ENCODE data around the gene MACF1. TPM values are rescaled to one million over a fixed set of nuclear protein-coding genes. Genes with fewer than 3 reads are reported as not detected.

The MACF1 gene
- total RNA-seq, 1 donor from 2014 or later, result 222 TPM

GRCh38 chr1:39397487-39397886 lies 193.0 kb downstream of the MACF1 start:
- DNase-seq (ENCODE audit: low spot score), result no peak
- no peak overlapping the region for H3K27ac Mint-ChIP-seq
- H4K20me1 ChIP-seq (ENCODE audit: low read depth), result peaks cover 58% of the 10 kb centered on the region
- H3K27ac ChIP-seq, result no peak overlapping the region
- H3K27me3 ChIP-seq, result no peaks in the 10 kb centered on the region
- H2AFZ ChIP-seq (replicated peaks), result no peak overlapping the region
- H3K79me2 ChIP-seq (ENCODE audit: low read depth), result peaks cover 61% of the 10 kb centered on the region
- H3K4me1 ChIP-seq, result peaks cover 28% of the 10 kb centered on the region
- H3K9me3 Mint-ChIP-seq, result no peaks in the 10 kb centered on the region
- no peak overlapping the region for H3K4me2 ChIP-seq
- H3K4me1 Mint-ChIP-seq, result peaks cover 64% of the 10 kb centered on the region
- peaks cover 3% of the 10 kb centered on the region for H3K36me3 Mint-ChIP-seq
- peaks cover 2% of the 10 kb centered on the region for H3K27me3 Mint-ChIP-seq (ENCODE audit: insufficient read depth, low read depth)
- no peaks in the 10 kb centered on the region for H3F3A ChIP-seq (ENCODE audit: low read depth)
- no peak overlapping the region for H3K4me3 ChIP-seq
- H3K4me3 Mint-ChIP-seq, result peak overlapping the region; percentile 18
- H3K36me3 ChIP-seq, result no peaks in the 10 kb centered on the region
- no peaks in the 10 kb centered on the region for H3K9me3 ChIP-seq (ENCODE audit: low read depth)
- H3K9ac ChIP-seq, result no peak overlapping the region
- TF ChIP-seq EZH2 (IDR thresholded peaks at IDR 0.05) (no peak), EZH2phosphoT487 (IDR thresholded peaks at IDR 0.05) (no peak)
- TF ChIP-seq, protein P1, sequence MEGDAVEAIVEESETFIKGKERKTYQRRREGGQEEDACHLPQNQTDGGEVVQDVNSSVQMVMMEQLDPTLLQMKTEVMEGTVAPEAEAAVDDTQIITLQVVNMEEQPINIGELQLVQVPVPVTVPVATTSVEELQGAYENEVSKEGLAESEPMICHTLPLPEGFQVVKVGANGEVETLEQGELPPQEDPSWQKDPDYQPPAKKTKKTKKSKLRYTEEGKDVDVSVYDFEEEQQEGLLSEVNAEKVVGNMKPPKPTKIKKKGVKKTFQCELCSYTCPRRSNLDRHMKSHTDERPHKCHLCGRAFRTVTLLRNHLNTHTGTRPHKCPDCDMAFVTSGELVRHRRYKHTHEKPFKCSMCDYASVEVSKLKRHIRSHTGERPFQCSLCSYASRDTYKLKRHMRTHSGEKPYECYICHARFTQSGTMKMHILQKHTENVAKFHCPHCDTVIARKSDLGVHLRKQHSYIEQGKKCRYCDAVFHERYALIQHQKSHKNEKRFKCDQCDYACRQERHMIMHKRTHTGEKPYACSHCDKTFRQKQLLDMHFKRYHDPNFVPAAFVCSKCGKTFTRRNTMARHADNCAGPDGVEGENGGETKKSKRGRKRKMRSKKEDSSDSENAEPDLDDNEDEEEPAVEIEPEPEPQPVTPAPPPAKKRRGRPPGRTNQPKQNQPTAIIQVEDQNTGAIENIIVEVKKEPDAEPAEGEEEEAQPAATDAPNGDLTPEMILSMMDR (IDR thresholded peaks at IDR 0.05), result no peak

DNA sequence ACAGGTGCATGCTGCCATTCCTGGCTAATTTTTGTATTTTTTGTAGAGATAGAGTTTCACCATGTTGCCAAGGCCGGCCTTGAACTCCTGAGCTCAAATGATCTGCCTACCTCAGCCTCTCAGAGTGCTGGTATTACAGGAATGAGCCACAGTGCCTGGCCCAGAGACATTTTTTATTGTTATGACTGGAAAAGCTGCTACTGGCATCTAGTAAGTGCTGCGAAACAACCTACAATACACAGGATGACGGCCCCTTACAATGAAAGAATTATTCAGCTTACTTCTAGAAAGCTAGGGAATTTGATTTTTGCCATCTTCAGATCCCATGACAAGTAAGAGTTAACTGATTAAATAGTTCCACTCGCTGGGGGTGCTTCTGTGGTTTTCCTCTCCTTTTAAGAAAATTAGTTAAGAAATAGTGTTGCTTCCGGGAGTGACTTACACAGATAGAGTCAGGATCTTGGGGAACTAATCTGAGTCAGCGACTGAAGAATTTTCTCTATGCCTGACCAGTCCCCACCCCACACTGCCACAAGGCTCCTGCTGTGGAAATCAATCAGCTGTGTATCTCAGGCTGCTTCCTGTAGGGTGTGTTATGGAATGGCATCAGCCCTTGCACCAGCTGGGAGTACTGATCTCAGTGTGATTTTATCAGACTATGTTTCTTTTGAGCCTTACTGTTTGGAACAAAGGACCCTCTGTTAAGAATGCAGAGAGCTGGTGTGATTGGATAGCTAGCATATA lies 194.0 kb downstream of the MACF1 start:
- Mint-ChIP-seq H3K27ac (peak overlapping the region; percentile 86), H3K4me3 (peak overlapping the region; percentile 31), H3K27me3 (ENCODE audit: insufficient read depth, low read depth) (peaks cover 2% of the 10 kb centered on the region), H3K4me1 (peaks cover 56% of the 10 kb centered on the region), H3K36me3 (peaks cover 3% of the 10 kb centered on the region), H3K9me3 (no peaks in the 10 kb centered on the region)
- Histone ChIP-seq H3K4me2 (no peak overlapping the region), H3K27ac (no peak overlapping the region), H2AFZ (replicated peaks) (no peak overlapping the region), H4K20me1 (ENCODE audit: low read depth) (peaks cover 50% of the 10 kb centered on the region), H3K4me3 (no peak overlapping the region), H3K27me3 (no peaks in the 10 kb centered on the region), H3F3A (ENCODE audit: low read depth) (no peaks in the 10 kb centered on the region), H3K79me2 (ENCODE audit: low read depth) (peaks cover 54% of the 10 kb centered on the region), H3K36me3 (no peaks in the 10 kb centered on the region), H3K9ac (no peak overlapping the region), H3K9me3 (ENCODE audit: low read depth) (no peaks in the 10 kb centered on the region), H3K4me1 (peaks cover 22% of the 10 kb centered on the region)
- TF ChIP-seq EZH2 (IDR thresholded peaks at IDR 0.05), result no peak
- TF ChIP-seq EZH2phosphoT487 (IDR thresholded peaks at IDR 0.05), result no peak
- TF ChIP-seq, protein P1 (IDR thresholded peaks at IDR 0.05), result no peak
- DNase-seq (ENCODE audit: low spot score), result peak; percentile 22

- H3K27ac Mint-ChIP-seq, result no peak overlapping the region
These were observed 196.6 kb downstream of the MACF1 start for GRCh38 chr1:39401106-39401505.

More at GRCh38 chr1:39401106-39401505, 196.6 kb downstream of the MACF1 start:
- no peaks in the 10 kb centered on the region for H3K36me3 Mint-ChIP-seq
- Histone ChIP-seq H3K36me3 (no peaks in the 10 kb centered on the region), H3K27me3 (no peaks in the 10 kb centered on the region), H3K4me1 (peaks cover 21% of the 10 kb centered on the region), H3F3A (ENCODE audit: low read depth) (peaks cover 11% of the 10 kb centered on the region), H3K27ac (no peak overlapping the region), H3K9me3 (ENCODE audit: low read depth) (no peaks in the 10 kb centered on the region), H4K20me1 (ENCODE audit: low read depth) (peaks cover 32% of the 10 kb centered on the region), H3K4me3 (no peak overlapping the region), H2AFZ (replicated peaks) (no peak overlapping the region), H3K79me2 (ENCODE audit: low read depth) (peaks cover 40% of the 10 kb centered on the region), H3K9ac (no peak overlapping the region), H3K4me2 (no peak overlapping the region)
- TF ChIP-seq EZH2phosphoT487 (IDR thresholded peaks at IDR 0.05) (no peak), EZH2 (IDR thresholded peaks at IDR 0.05) (no peak)
- TF ChIP-seq, protein P1 (IDR thresholded peaks at IDR 0.05), result no peak
- H3K4me1 Mint-ChIP-seq, result peaks cover 49% of the 10 kb centered on the region
- no peaks in the 10 kb centered on the region for H3K9me3 Mint-ChIP-seq
- DNase-seq (ENCODE audit: low spot score), result no peak
- no peak overlapping the region for H3K4me3 Mint-ChIP-seq
- H3K27me3 Mint-ChIP-seq (ENCODE audit: insufficient read depth, low read depth), result peaks cover 2% of the 10 kb centered on the region

All from neural progenitor cell (in vitro differentiated cells).